GM19043 (cell line): ENCODE data around the gene TMEM41A.
"Not testable (repeated sequence)": the region's sequence is repeated elsewhere in the genome, so short reads cannot be mapped to it uniquely, and the experiment has no call there.

Experiments
- ATAC-seq: cut with Tn5 transposase; IDR thresholded peaks from one replicate; pipeline ENCODE4 v1.9.1; 2021; ENCODE audit warnings: low read depth; ENCODE audit not compliant: unreplicated experiment

The TMEM41A gene

DNA sequence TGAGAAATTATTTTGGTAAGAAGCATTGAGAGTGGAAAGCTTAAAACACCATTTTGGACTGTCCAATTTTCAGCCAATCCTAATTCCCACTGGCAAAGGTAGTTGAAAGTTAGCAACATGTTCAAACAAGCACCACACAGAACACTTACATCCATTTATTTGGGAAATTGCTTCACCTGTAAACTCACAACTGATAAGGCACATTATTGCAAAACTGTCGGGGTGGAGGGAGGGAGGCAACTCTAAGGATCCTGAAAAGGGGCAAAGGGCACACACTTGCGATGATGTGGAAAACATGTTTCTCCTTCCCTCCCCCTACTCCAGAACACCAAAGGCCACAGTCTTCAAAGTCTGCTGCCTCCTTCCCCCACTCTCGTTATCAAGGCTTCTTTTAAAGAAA lies 9.4 kb downstream of the TMEM41A start:
- ATAC-seq: no peak

- ATAC-seq: no peak
Observed at GRCh38 chr3:185488465-185488864, 10.4 kb downstream of the TMEM41A start.

DNA sequence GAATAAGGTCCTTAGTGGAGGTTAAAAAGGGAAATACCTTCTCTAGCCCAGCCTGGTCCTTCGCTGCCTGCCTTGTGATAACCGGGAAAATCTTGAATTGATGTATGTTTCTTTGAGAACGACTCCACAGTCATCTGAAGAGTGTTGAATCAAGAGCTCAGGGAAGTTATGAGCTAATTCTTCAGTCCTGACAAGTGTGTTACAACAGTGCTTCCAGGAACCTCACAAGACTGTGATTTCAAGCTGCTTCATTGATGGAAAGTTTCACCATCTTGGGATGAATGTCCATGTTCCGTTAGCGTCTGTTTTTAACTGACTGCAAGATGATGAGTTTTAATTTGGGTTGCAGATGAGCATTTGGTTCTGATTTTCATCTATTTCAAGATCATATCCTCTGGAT lies 12.4 kb downstream of the TMEM41A start:
- ATAC-seq: no peak

GRCh38 chr3:185484296-185484695 lies 14.5 kb downstream of the TMEM41A start:
- ATAC-seq: no peak

- no peak for ATAC-seq
Observed at GRCh38 chr3:185479373-185479945, 19.4 kb downstream of the TMEM41A start.

DNA sequence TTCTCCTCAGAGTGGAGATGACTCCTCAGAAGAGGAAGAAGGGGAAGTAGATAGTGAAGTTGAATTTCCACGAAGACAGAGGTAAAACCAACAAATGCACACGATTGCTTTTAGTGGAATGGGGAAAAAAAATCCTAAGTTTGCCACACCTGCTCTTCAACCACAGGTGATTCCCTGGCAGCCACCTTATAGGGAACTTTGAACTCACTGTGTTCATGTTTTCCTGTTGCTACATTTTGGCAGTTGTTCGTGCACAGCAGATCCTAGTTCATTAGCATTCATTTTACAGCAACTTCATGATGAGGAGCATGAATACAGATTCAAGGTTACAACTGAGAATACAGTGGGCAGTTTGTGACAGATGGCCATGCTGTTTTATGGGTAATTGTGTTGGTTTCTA lies 21.5 kb downstream of the TMEM41A start:
- no peak for ATAC-seq

DNA sequence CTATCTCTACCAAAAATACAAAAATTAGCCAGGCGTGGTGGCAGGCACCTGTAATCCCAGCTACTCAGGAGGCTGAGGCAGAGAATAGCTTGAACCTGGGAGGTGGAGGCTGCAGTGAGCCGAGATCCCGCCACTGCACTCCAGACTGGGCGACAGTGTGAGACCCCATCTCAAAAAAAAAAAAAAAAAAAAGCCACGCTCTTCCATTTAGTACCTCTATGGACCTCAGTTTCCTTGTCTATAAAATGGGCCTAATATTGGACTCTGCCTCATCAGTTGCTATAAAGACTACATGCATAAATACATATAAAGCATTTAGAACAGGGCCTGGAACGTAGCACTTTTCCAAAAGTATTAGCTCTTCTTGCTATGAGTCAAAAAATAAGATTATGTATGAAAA lies 23.9 kb downstream of the TMEM41A start:
- not testable (repeated sequence) for ATAC-seq

GRCh38 chr3:185473290-185473815 lies 25.5 kb downstream of the TMEM41A start:
- ATAC-seq: no peak

DNA sequence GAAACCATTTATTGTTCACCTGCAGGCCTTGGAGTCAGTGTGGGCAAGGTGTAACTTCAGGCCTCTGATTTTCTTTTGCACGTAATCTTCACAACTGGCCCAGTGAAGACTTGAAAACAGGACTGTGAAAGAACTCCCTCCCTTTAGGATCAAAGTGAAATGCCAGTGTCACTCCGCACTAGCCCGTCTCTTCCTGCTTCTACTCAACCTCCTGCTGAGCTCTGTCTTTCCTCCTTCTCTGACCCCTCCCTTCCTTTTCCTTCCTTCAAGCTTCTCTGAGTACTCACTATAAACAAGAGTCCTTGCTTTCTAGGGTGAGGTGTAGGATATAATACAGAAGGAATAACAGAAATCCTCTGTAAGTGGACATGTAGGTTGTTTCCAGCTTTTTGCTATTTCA lies 28.5 kb downstream of the TMEM41A start:
- no peak for ATAC-seq

- ATAC-seq: no peak
Observed at GRCh38 chr3:185469542-185469941, 29.3 kb downstream of the TMEM41A start.

DNA sequence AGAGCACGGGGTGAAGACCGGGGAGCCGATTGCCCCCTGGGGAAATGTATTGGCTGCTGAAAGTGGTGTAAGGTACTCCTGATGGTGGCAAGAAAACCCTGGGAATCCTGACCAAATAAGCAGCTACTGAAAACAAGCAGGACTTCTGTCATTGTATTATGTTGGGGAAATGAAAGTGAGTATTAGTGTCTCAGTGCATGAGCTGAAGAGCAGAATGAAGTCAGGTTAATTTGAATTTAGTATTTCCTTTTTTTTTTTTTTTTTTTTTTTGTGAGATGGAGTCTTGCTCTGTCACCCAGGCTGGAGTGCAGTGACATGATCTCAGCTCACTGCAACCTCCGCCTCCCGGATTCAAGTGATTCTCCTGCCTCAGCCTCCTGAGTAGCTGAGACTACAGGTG lies 32.7 kb downstream of the TMEM41A start:
- not testable (repeated sequence) for ATAC-seq

DNA sequence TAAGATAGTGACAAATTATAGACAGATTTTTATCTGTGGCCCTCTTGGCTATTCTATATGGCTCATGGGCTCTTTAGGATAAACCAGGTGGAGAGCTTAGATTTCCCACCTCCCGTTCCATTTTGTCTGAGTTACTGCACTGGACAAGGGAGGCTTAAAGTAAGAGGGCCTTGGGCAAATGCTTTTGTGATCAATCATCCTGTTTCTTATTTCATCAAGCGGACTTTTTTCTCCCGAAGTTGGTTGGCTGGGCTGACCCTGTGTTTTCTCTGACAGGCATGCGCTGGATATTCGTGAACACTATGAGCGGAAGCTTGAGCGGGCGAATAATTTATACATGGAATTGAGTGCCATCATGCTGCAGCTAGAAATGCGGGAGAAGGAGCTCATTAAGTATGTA lies 33.4 kb downstream of the TMEM41A start:
- no peak for ATAC-seq

DNA sequence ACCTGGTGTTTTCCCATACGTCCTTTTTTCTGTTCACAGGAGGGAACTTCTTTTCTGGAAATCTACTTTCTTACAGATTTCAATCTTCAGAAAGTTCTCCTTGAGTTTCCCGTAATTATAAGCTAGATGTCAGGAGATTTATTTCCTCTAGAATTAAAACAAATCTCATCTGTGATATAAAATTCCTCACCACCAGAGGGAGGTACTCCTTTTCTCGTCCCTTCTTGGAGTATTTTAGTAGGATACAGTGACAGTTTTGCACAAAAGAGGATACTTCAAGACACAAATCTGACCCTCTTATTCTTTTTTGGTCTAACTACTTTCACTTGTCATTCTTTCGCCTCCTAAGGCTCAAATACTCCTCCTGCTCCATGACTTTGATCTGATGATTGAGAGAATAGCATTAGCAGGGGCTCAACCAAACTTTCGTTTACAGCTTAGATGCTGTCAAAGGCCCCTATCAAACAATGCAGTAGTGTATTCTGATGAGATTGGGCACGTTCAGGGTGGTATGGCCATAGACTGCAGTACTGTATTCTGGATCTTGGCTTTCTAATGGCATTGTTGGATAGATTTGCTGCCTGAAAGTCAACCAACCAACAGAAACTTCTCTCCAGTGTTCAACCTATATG lies 38.0 kb downstream of the TMEM41A start:
- no peak for ATAC-seq

GRCh38 chr3:185460309-185460708 lies 38.5 kb downstream of the TMEM41A start:
- ATAC-seq: no peak

- no peak for ATAC-seq
Observed at GRCh38 chr3:185457376-185457775, 41.5 kb downstream of the TMEM41A start.

- not testable (repeated sequence) for ATAC-seq
Observed at GRCh38 chr3:185451432-185451831, 47.4 kb downstream of the TMEM41A start.

GRCh38 chr3:185448107-185448506 lies 50.7 kb downstream of the TMEM41A start:
- no peak for ATAC-seq

GRCh38 chr3:185444329-185444728 lies 54.5 kb downstream of the TMEM41A start:
- no peak for ATAC-seq

DNA sequence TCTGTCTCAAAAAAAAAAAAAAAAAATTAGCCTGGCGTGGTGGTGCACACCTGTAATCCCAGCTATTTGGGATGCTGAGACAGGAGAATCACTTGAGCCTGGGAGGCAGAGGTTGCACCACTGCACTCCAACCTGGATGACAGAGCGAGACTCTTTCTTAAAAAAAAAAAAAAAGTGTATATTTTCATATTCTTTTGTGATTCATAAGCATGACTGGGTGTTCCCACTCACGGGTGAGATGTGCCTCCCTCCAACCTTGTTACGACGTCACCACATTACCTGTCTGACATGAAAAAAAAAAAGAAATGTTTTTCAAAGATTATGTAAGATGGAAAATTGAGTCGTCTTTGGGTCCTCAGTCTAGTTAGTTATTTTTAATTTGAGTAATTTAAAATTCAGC lies 56.8 kb downstream of the TMEM41A start:
- ATAC-seq: no peak

GRCh38 chr3:185439745-185440466 lies 58.9 kb downstream of the TMEM41A start:
- ATAC-seq: no peak
